ENCODE results near the gene TMEM233. TPM values are rescaled to one million over a fixed set of nuclear protein-coding genes. Genes with fewer than 3 reads are reported as not detected.

Gene TMEM233
- polyA plus RNA-seq, 1 of the 3 experiments (the other 2 are of a cell fraction), result 2.6 TPM

DNA sequence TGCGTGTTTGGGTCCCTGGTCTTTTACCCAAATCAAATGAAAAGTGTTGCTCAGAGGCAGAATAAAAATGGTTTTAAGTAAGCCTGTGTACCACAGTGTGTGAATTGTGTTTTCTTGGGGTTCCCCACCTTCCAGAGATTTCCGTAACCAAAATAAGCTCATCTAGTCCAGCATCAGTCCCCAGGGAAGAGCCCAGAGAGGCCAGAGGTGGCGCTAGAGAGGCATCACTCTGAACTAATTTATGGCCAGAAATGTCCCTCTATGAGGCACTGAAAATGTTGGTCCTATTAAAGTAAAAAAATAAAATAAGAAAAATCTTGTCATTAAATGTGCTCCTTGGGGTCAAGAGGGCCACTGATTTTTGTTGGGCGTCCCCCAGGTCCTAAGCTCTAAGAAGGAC, 49.4 kb downstream of the TMEM233 start:
- H3F3A ChIP-seq (replicated peaks; ENCODE audit: insufficient read depth), result no peaks in the 10 kb centered on the region
- H3K36me3 ChIP-seq (replicated peaks in 1 of 2; ENCODE audit: control insufficient read depth in 1 of 2, insufficient read depth in 2 of 2, low read length in 1 of 2), result no peaks in the 10 kb centered on the region
- H3K4me2 ChIP-seq, result no peak overlapping the region
- no peaks in the 10 kb centered on the region for H3K4me1 ChIP-seq (ENCODE audit: control insufficient read depth in 1 of 2, insufficient read depth in 2 of 2, low read depth in 1 of 2, low read length in 1 of 2)
- H3K27me3 ChIP-seq (ENCODE audit: insufficient read depth), result no peaks in the 10 kb centered on the region
- CTCF ChIA-PET, result interaction anchor here (0.7 to 1.7 kb wide), 6 partner anchors 9 to 1193 kb away, joined by 3 to 6 read pairs (median 4); no protein-coding TSS in a partner anchor
- no peaks in the 10 kb centered on the region for H3K79me2 ChIP-seq (ENCODE audit: insufficient read depth)
- H3K9me3 ChIP-seq, result no peaks in the 10 kb centered on the region
- 65% methylated on average over 4 of the region's 4 CpGs for WGBS (ENCODE audit: low lambda C conversion rate)
- POLR2A ChIA-PET, result no interaction called here
- H3K27ac ChIP-seq (ENCODE audit: low read depth in 2 of 2, low read length in 1 of 2), result no peak overlapping the region
- TF ChIP-seq TEAD4 (IDR thresholded peaks at IDR 0.05; ENCODE audit: borderline replicate concordance, insufficient read depth) (no peak), RXRA (IDR thresholded peaks at IDR 0.05; ENCODE audit: borderline replicate concordance, low read depth) (no peak), IRF3 (IDR thresholded peaks at IDR 0.05; ENCODE audit: low read depth, low read length) (no peak)
- TF ChIP-seq, protein P1, sequence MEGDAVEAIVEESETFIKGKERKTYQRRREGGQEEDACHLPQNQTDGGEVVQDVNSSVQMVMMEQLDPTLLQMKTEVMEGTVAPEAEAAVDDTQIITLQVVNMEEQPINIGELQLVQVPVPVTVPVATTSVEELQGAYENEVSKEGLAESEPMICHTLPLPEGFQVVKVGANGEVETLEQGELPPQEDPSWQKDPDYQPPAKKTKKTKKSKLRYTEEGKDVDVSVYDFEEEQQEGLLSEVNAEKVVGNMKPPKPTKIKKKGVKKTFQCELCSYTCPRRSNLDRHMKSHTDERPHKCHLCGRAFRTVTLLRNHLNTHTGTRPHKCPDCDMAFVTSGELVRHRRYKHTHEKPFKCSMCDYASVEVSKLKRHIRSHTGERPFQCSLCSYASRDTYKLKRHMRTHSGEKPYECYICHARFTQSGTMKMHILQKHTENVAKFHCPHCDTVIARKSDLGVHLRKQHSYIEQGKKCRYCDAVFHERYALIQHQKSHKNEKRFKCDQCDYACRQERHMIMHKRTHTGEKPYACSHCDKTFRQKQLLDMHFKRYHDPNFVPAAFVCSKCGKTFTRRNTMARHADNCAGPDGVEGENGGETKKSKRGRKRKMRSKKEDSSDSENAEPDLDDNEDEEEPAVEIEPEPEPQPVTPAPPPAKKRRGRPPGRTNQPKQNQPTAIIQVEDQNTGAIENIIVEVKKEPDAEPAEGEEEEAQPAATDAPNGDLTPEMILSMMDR (IDR thresholded peaks at IDR 0.05), result peak; percentile 56
- TF ChIP-seq, protein P2, sequence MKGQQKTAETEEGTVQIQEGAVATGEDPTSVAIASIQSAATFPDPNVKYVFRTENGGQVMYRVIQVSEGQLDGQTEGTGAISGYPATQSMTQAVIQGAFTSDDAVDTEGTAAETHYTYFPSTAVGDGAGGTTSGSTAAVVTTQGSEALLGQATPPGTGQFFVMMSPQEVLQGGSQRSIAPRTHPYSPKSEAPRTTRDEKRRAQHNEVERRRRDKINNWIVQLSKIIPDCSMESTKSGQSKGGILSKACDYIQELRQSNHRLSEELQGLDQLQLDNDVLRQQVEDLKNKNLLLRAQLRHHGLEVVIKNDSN (IDR thresholded peaks at IDR 0.05; ENCODE audit: borderline replicate concordance, low read depth), result no peak
- DNase-seq, result no peak
- no peaks in the 10 kb centered on the region for H3K9me2 ChIP-seq
- H2AFZ ChIP-seq (ENCODE audit: low read depth), result no peak overlapping the region
- no peak overlapping the region for H3K9ac ChIP-seq
- no peak overlapping the region for H3K4me3 ChIP-seq (ENCODE audit: low read depth in 2 of 2, low read length in 1 of 2)
- no peaks in the 10 kb centered on the region for H4K20me1 ChIP-seq (ENCODE audit: insufficient read depth)

- CTCF ChIA-PET, result no interaction called here
- no peak for DNase-seq
- TF ChIP-seq, protein P3, sequence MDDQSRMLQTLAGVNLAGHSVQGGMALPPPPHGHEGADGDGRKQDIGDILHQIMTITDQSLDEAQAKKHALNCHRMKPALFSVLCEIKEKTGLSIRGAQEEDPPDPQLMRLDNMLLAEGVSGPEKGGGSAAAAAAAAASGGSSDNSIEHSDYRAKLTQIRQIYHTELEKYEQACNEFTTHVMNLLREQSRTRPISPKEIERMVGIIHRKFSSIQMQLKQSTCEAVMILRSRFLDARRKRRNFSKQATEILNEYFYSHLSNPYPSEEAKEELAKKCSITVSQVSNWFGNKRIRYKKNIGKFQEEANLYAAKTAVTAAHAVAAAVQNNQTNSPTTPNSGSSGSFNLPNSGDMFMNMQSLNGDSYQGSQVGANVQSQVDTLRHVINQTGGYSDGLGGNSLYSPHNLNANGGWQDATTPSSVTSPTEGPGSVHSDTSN (IDR thresholded peaks at IDR 0.05), result no peak
- TF ChIP-seq NRF1 (IDR thresholded peaks at IDR 0.05; ENCODE audit: low read depth, low read length) (no peak), FOXJ3 (CRISPR knock-in tag; IDR thresholded peaks at IDR 0.05) (no peak), RXRA (IDR thresholded peaks at IDR 0.05; ENCODE audit: borderline replicate concordance, low read depth) (no peak), FOXM1 (IDR thresholded peaks at IDR 0.05; ENCODE audit: low read depth) (no peak), MEF2A (IDR thresholded peaks at IDR 0.05; ENCODE audit: borderline replicate concordance, low read depth) (no peak), ELF1 (IDR thresholded peaks at IDR 0.05) (no peak), FOSL2 (IDR thresholded peaks at IDR 0.05; ENCODE audit: borderline replicate concordance, low read depth) (no peak), TEAD4 (IDR thresholded peaks at IDR 0.05; ENCODE audit: borderline replicate concordance, insufficient read depth) (no peak), TCF12 (IDR thresholded peaks at IDR 0.05) (no peak), CHD2 (IDR thresholded peaks at IDR 0.05; ENCODE audit: low read length, partially characterized antibody) (no peak), SMC3 (IDR thresholded peaks at IDR 0.05; ENCODE audit: low read depth, low read length) (no peak), SIN3A (IDR thresholded peaks at IDR 0.05; ENCODE audit: borderline replicate concordance, low read depth, low read length) (no peak)
- TF ChIP-seq, protein P4, sequence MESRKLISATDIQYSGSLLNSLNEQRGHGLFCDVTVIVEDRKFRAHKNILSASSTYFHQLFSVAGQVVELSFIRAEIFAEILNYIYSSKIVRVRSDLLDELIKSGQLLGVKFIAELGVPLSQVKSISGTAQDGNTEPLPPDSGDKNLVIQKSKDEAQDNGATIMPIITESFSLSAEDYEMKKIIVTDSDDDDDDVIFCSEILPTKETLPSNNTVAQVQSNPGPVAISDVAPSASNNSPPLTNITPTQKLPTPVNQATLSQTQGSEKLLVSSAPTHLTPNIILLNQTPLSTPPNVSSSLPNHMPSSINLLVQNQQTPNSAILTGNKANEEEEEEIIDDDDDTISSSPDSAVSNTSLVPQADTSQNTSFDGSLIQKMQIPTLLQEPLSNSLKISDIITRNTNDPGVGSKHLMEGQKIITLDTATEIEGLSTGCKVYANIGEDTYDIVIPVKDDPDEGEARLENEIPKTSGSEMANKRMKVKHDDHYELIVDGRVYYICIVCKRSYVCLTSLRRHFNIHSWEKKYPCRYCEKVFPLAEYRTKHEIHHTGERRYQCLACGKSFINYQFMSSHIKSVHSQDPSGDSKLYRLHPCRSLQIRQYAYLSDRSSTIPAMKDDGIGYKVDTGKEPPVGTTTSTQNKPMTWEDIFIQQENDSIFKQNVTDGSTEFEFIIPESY (IDR thresholded peaks at IDR 0.05; ENCODE audit: borderline replicate concordance, low read depth), result no peak
- TF ChIP-seq, protein P1 (IDR thresholded peaks at IDR 0.05), result no peak
Measured at GRCh38 chr12:119644930-119645329, 51.4 kb downstream of the TMEM233 start.

More at GRCh38 chr12:119644930-119645329, 51.4 kb downstream of the TMEM233 start:
- POLR2A ChIA-PET, result no interaction called here
- Histone ChIP-seq H3F3A (replicated peaks; ENCODE audit: insufficient read depth) (no peaks in the 10 kb centered on the region), H3K9me3 (no peaks in the 10 kb centered on the region), H2AFZ (ENCODE audit: low read depth) (no peak overlapping the region), H3K27me3 (ENCODE audit: insufficient read depth) (no peaks in the 10 kb centered on the region), H3K4me2 (no peak overlapping the region), H3K4me1 (ENCODE audit: control insufficient read depth in 1 of 2, insufficient read depth in 2 of 2, low read depth in 1 of 2, low read length in 1 of 2) (no peaks in the 10 kb centered on the region), H3K36me3 (replicated peaks in 1 of 2; ENCODE audit: control insufficient read depth in 1 of 2, insufficient read depth in 2 of 2, low read length in 1 of 2) (no peaks in the 10 kb centered on the region), H3K4me3 (ENCODE audit: low read depth in 2 of 2, low read length in 1 of 2) (no peak overlapping the region), H4K20me1 (ENCODE audit: insufficient read depth) (no peaks in the 10 kb centered on the region), H3K79me2 (ENCODE audit: insufficient read depth) (no peaks in the 10 kb centered on the region), H3K9me2 (no peaks in the 10 kb centered on the region), H3K27ac (ENCODE audit: low read depth in 2 of 2, low read length in 1 of 2) (no peak overlapping the region), H3K9ac (no peak overlapping the region)
- 62% methylated on average over 3 of the region's 3 CpGs for WGBS (ENCODE audit: low lambda C conversion rate)
